HG03139 (cell line): Measurements from ENCODE around the gene PYHIN1.

ENCODE experiments used
- ATAC-seq: cut with Tn5 transposase; IDR thresholded peaks from one replicate; pipeline ENCODE4 v1.9.1; 2021; ENCODE audit not compliant: unreplicated experiment

PYHIN1 gene

DNA sequence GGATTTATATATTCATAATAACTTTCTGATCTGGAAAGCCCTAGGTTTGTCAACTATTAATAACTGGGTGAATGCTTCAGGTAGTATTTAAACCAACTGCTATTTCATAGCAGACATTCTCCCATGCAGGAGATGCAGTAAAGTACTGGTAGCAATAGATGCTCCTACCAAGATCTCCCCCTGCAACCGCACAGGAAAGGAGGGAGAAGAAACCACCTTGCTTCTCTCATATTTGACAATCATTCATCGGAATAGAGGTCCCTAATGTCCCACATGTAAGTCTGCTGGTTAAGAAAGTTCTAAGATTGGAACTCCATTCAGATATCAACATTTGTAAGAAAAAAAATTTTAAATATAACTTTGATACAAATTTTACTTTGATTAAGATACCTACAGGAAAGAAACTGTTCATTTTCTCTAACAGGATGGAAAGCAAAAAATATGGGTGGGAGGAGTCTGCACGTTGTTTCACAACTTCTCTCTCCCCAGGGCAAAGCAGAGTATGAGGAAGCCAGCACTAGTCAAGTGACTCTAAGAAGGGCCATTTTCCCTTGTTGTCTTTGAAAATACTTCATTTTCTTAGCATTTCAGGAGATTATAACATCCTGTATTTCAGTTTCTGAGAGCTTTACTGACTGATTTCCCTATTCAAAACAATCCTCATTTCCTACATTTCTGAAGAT lies at the start of gene PYHIN1:
Gene PYHIN1 (plus strand): TSS at position 498 of the 683 bp plus-strand sequence. CDS start 5,359 bp downstream, outside the sequence.
- ATAC-seq, result no peak

DNA sequence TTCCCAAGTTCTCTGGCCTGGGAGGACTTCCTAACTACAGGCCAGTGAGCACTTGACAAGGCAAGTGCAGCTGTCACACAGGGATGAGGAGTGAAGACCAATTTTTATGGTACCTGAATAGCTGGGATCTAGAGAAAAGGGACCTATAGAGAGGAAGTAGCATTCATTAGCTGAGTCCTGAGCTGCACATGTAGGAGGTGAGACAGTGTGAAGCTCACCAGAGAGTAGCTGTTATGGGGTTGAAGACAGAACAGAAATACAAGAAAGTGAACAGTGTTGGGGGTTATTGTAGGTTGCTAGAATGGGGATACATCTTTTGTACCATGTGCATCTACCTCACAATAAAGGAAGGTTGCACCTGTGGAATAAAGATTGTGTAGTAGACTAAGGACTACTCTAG lies 37.7 kb upstream of the PYHIN1 start:
- no peak for ATAC-seq

- ATAC-seq, result no peak
Observed at GRCh38 chr1:158898722-158899121, 32.6 kb upstream of the PYHIN1 start.

GRCh38 chr1:158901623-158902022 lies 29.7 kb upstream of the PYHIN1 start:
- no peak for ATAC-seq

DNA sequence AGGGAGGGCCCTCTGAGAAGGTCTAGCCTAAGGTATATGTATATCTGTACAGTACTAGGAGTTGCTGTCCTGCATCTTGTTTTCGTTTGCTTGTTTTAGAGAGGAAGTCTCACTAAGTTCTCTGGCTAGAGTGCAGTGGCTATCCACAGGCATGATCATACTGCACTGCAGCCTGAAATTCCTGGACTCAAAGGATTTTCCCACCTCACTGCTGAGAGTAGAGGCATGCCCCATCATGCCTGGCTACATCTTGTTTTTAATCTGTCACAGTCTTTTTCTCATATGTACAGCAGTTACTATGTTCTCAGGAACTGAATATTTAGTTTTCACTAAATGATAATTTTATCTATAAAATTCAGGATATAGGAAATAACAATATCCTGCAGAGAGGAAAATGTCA lies 15.3 kb upstream of the PYHIN1 start:
- ATAC-seq, result no peak

DNA sequence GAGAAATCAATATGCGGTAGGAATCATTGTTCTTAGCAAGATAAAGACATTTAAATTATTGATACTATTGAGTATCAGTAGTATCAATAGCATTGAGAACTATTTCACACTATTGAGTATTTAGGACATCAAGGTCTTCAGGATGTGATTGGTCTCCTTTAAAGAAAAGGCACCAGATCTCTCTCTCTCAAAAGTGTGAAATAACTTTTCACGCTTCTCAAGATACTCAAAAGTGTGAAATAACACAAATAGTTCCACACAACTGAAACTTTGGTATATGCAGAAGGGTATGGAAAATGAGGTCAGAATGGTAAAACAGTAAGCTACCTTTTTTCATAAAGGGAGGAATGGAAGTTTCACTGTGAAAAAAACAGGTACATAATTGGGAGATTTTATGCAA lies 6.7 kb upstream of the PYHIN1 start:
- no peak for ATAC-seq

- no peak for ATAC-seq
Observed at GRCh38 chr1:158930504-158930903, 848 bp upstream of the PYHIN1 start.

DNA sequence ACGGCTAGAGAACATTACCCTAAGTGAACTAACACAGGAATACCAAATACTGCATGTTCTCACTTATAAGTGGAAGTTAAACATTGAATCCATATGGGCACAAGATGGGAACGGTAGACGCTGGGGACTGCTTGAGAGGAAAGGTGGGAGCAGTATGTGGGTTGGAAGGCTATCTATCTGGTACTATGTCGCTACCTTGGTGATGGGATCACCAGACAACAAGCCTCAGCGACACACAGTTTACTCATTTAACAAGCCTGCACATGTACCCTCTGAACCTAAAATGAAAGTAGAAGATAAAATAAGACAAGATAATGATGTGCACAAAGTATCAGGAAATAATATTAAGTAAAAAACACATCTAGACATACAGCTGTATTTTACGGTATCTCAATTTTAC lies 819 bp downstream of the PYHIN1 start:
- no peak for ATAC-seq

GRCh38 chr1:158933621-158934020 lies 2.3 kb downstream of the PYHIN1 start:
- ATAC-seq, result no peak

DNA sequence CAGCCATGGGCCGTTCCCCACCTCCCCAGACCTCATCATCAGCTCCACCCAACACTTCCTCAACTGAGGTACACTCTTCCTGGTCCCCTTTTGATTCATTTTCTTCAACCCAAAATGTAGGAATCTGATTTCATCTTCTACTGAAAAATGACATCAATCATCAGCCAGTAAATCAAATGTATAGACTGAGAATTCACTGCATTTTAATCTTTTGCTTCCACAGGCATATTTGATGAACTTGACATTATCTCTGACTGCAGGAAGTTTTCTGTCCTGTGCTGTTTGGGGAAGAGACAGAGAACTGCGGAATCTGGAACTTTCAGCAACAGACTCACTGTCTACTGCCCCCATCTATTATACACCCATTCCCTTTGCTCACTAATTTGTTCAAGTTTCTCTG lies 7.8 kb downstream of the PYHIN1 start:
- no peak for ATAC-seq

DNA sequence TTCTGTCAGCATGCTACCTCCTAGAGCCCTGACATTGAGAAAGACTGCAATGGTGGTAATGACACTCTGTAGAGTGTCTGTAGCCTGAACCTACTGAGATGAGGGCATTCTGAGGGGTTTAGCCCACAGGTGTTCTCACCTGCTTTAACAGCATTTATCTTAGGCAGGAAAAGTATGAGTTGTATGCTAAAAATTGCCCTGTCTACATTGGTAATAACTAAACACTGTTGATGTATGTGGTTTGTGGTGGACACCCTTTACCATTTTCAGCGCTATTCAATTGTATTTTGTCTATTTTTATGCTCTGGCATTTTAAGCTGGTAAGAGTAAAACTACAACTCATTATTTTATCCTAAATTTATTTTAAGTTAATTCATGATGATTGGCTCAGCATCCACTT lies 10.0 kb downstream of the PYHIN1 start:
- no peak for ATAC-seq

GRCh38 chr1:158942490-158942889 lies 11.1 kb downstream of the PYHIN1 start:
- ATAC-seq, result no peak

GRCh38 chr1:158943059-158943458 lies 11.7 kb downstream of the PYHIN1 start:
- ATAC-seq, result no peak

GRCh38 chr1:158945061-158945460 lies 13.7 kb downstream of the PYHIN1 start:
- no peak for ATAC-seq

- ATAC-seq, result no peak
Observed at GRCh38 chr1:158946785-158947184, 15.4 kb downstream of the PYHIN1 start.

GRCh38 chr1:158951956-158952355 lies 20.6 kb downstream of the PYHIN1 start:
- ATAC-seq, result no peak

GRCh38 chr1:158952416-158952815 lies 21.1 kb downstream of the PYHIN1 start:
- ATAC-seq, result no peak

DNA sequence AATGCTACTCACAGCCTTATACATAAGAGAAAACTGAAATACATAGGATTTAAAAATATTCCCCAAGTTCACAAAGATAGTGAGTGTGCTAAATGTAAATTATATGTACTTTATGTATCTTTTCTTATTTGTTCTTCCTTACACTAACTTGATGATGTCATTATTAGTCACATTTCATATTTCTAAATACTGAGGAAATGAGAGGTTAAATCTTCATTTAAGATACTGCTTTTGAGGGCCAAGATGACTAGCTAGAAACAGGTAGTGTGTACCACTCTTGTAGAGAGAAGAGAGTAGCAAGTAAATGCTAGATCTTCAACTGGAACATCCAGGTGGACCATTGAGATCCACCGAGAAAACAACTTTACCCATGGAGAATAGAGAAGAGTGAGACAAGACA lies 29.8 kb downstream of the PYHIN1 start:
- ATAC-seq, result no peak

DNA sequence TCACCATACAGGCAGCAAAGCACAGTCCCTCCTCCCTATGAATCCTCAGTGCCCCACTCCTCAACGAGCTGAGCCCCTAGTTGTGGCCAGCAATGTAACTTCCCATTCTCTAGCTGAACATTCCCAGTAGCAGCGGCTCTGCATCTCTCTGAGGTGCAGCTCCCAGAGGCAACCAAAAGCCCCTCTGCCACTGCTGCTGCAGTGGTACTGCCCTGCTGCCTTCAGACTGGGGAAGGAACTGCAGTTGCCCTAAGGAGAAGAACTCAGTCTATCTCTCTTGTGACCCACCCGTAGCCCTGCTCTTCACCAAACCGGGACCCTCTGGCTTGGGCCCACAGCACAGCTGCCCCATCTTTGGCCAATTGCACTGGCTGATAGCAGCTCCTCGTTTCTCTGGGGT lies 31.6 kb downstream of the PYHIN1 start:
- ATAC-seq, result no peak

DNA sequence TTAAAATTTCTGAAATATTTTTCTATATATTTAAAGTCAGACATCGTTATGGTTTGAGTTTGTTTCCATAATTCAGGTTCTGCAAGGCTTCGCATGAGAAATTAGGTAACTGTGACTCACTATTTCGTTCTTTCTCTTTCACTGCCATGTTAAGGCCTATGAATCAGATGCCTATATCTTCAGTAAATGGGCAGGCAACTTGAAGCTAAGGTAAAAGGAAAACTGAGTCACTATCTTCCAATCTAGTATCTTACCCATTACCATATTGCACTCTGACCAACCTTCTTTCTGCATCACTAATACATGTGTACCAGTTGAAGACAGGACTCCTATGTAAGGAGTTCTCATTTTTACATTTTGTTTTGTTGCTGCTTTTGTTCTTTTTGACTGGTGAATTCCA lies 37.8 kb downstream of the PYHIN1 start:
- ATAC-seq, result no peak

- no peak for ATAC-seq
Observed at GRCh38 chr1:158969855-158970254, 38.5 kb downstream of the PYHIN1 start.

GRCh38 chr1:158972841-158973240 lies 41.5 kb downstream of the PYHIN1 start:
- ATAC-seq, result no peak

GRCh38 chr1:158976219-158976618 lies 44.9 kb downstream of the PYHIN1 start:
- no peak for ATAC-seq
